Hypothalamus (tissue), 51 donors: ENCODE results near the gene EGLN2.
A peak's percentile ranks its signal among the peaks of the same experiment; 100 is the strongest.
"Not testable (repeated sequence)": the region's sequence is repeated elsewhere in the genome, so short reads cannot be mapped to it uniquely, and the experiment has no call there.

Experiments used
- DNase-seq, 51 donors: peaks; one replicate each; lab custom pipeline; 2025; lab: John Stamatoyannopoulos, UW

Gene EGLN2

DNA sequence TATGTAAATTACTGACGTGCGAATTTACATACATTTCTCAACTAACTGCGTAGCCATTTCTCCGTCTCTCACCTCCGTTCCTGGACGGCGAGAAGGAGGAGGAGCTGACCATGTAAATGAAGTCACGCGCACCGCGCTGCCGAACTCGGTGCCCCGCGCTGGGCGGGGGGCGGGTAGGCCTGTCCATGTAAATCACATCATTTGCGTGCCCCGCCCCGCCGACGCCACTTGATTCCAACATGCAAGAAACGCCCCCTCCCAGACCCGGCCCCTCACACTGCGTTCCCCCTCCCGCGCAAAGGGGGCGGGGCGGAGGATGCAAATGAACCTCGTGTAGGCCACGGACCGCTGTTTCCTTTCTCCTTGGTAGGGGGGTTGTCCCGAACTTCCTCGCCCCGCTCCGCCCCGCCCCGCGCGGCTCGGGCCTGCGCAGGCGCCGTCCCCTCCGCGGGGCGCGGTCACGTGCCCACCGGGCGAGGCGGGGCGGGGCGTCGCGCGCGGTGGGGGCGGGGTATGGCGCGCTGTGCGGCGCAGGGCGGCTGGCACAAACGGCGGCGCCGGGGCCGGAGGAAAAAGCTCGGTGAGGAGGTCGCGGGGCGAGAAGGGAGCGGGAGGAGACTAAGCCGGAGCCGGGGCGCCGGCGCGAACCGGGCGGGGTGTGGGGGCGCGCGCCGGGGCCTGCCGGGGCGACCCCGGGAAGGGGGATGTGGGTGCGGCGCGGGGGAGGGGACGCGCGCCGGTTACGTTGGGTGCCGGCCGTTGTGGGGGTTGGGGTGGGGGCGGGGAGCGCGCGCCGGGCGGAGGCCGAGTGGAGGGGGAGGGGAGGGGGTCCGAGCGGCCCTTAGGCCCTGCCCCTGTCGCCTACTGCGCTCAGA lies at the start of gene EGLN2:
TSS of gene EGLN2 (plus strand) at position 509 of the 875 bp plus-strand sequence. CDS start 1,382 bp downstream, outside the sequence.
- peak; percentile 78 to 100 (median 99) for DNase-seq

DNA sequence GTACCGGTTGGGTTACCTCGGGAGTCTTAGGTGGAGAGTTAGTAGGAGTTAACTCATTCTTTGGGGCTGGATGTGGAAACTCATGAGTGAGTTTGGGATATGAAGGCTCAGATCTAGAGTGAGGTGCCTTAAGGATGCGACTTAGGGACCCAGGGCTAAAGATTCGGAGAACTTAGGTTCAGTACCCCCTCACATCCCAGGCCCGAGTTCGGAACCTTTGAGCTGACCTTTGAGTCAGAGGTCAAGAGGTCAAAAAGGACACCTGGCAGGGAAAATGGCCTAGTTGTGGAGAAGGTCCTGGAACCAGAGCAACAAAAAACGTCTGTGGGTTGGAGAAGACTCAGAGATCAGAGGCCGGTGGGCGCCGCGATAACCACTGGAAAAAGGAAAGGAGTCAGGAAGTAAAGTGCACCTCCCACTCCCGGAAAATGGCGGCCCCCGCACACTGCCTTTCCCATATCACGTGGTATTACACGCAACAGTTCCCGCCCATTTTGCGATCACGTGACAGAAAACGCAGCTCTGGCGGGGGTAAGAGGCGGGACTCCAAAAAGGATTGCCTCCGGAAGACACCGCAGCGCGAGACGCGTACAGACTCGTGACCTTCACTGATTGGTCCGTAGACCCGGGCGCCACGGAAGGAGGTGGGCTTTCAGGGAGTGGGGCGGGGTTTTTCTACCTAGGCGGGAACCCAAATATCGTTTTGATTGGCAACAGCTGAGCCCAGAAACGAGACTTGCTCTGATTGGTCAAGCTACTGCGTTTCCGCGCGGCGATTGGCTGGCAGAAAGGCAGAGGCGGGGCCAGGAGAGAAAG lies 48.7 kb upstream of the EGLN2 start, which contains the start of gene ACTMAP:
TSS of gene ACTMAP (minus strand) at position 420 of the 816 bp plus-strand sequence. CDS start 674 bp downstream, outside the sequence.
- peak; percentile 97 to 100 (median 100) for DNase-seq

DNA sequence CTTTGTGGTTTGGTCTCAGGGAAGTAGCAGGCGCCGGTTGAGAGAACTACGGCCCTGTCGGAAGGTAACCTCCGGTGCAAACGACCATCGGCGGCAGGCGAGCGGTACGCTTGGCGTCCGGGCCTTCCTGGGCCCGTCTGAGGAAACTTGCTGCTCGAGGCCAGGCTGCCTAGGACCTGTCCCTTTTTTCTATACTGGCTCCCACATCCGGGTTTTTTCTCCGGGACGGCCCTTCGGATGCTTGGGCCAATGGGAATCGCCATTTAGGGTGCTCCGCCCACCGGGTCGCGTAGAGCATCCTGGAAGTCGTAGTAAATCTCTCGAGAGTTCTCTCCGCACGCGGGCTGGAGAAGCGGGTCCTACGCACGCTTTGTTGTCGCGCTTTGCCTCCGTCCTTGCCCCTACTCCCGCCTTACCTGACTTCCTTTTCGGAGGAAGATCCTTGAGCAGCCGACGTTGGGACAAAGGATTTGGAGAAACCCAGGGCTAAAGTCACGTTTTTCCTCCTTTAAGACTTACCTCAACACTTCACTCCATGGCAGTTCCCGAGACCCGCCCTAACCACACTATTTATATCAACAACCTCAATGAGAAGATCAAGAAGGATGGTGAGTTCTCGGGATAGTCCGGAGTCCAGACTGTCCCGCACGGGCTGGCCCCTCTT lies 48.0 kb upstream of the EGLN2 start, which contains the start of gene SNRPA:
TSS of gene SNRPA (plus strand) at position 330 of the 664 bp plus-strand sequence. CDS start at position 536, 206 bp downstream.
- DNase-seq, result peak in 49 of 51 donors; percentile 89 to 100 (median 97)

DNA sequence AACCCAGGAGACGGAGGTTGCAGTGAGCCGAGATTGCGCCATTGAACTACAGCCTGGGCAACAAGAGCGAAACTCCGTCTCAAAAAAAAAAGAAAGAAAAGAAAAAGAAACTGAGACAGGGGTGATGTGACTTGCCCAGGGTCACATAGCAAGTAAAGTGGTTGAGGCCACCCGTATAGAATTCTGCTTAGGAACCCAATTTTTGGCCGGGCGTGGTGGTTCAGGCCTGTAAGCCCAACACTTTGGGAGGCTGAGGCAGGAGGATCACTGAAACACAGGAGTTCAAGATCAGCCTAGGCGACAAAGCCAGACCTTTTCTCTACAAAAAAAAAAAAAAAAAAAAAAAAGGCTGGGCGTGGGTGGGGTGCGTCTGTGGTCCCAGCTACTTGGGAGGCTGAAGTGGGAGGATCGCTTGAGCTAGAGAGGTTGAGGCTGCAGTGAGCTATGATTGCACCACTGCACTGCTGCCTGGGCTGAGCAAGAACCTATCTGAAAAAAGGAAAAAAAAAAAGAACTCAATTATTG lies 46.7 kb upstream of the EGLN2 start:
- DNase-seq, result no peak

DNA sequence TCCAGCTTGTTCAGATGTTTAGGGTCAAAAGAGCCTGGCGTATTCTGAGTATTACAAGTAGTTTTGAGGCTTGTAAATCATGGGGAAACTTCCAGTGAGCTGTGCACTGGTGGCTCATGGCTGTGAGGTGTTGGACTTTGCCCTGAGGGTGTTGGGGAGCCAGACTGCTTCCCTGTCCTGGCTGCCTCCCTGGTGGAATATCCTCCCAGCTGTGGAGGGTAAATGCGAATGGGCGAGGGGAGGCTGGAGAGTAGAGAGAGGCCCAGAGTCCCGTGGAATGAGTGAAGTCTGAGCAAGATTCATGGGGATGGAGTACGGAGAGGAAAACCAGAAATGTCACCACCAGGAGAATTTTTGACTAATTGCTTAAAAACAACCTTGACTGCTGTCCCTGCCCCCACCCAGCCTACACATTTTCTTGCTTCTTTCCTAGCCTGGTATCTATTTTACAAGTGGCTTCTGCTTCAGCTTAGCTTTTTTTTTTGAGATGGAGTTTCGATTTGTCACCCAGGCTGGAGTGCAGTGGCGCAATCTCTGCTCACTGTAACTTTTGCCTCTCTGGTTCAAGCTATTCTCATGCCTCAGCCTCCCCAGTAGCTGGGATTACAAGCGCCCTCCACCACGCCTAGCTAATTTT lies 44.3 kb upstream of the EGLN2 start:
- peak in 1 of 51 donors; percentile 29 for DNase-seq

DNA sequence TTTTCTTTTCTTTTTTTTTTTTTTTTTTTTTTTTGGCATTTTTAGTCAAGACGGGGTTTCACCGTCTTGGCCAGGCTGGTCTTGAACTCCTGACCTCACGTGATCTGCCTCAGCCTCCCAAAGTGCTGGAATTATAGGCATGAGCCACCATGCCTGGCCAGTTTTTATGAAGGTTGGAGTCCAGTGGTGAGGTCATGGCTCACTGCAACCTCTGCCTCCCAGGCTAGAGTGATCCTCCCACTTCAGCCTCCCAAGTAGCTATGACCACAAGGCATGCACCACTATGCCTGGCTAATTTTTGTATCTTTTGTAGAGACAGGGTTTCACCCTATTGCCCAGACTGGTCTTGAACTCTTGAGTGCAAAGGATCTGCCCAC lies 43.8 kb upstream of the EGLN2 start:
- DNase-seq, result no peak

DNA sequence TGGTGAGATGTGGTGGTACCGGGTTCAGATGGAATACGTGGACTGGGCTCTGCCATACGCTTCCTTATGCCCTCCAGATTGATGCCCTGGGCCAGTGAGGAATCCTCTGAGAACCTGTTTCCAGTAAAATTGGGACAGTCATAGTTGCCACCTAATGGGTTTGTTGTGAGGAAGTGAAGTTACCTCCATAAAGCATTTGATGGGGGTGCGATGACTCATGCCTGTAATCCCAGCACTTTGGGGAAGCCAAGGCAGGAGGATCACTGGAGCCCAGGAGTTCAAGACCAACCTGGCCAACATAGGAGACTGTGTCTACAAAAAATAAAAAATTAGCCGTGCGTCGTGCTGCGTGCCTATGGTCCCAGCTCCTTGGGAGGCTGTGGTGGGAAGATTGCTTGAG lies 43.2 kb upstream of the EGLN2 start:
- DNase-seq, result no peak

DNA sequence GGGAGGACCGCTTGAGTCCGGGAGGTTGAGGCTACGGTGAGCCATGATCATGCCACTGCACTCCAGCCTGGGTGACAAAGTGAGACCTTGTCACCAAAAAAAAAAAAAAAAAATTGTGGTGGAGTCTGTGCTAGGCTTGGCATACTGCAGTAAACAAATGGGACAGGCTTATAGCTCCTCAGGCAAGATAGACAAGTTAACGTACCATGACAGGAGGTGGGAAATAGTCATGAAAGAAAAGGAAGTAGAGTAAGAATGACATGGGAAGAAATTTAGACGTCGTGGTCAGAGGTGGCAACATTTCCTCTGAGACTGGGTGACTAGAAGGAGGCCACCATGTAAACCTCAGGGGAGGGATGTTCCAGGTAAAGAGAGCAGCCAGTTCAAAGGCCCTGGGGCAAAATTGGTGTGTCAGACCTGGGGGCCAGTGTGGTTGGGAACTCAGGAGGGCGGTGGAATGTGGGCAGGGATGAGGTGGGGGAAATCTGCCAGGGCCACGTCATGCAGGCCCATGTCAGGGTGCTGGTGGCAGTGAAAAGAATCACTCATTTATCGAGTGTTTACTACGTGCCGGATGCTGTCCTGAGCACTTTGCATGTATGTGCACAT lies 42.4 kb upstream of the EGLN2 start:
- no peak for DNase-seq

DNA sequence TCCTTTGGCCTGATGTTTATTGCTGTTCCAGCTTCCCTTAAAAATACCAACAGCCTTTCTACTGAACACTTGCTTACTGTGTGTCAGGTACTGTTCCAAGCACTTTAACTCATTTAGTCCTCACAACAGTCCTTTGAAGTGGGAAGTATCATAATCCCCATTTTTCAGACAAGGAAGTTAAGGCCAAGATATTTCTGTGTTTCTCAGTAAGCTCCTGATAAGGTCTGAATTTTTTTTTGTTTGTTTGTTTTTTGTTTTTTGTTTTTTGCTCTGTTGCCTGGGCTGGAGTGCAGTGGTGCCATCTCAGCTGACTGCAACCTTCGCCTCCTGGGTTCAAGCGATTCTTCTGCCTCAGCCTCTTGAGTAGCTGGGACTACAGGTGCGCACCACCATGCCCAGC lies 40.5 kb upstream of the EGLN2 start:
- DNase-seq, result no peak

DNA sequence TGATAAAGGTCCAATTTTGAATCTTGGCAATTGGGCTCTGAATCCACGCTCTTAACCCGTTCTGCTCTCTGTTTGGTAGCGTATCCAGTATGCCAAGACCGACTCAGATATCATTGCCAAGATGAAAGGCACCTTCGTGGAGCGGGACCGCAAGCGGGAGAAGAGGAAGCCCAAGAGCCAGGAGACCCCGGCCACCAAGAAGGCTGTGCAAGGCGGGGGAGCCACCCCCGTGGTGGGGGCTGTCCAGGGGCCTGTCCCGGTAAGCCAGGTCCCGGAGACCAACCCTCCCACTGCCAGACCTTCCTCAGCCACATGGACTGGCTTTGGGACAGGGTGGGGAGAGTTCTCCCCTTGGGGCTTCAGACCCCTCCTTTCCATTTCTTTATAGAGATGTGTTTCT lies 39.6 kb upstream of the EGLN2 start:
- no peak for DNase-seq

DNA sequence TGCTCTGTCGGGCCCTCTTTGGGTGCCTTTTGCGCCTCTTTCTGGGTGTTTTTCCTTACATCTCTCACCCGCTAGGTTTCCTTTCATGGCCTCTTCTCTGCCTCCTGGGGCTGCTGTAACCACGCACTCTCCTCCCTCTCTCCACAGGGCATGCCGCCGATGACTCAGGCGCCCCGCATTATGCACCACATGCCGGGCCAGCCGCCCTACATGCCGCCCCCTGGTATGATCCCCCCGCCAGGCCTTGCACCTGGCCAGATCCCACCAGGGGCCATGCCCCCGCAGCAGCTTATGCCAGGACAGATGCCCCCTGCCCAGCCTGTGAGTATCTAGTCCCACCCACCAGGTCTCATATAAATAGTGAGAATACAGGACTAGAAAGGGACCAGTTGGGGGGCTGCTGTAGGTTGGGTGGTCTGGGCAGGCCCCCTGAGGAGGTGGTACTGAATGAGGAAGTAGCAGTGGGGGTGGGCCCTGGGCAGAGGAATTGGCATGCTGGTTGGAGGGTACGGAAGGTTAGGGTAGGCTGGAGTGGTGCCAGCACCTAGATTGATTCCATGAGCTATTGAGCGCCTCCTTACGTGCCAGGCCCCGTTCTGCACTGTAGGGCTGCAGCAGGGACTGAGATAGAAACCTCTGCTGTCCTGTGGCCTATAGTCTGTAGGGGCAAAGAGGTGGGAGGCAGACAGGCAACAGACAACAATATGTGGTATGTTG lies 36.1 kb upstream of the EGLN2 start:
- DNase-seq, result no peak

DNA sequence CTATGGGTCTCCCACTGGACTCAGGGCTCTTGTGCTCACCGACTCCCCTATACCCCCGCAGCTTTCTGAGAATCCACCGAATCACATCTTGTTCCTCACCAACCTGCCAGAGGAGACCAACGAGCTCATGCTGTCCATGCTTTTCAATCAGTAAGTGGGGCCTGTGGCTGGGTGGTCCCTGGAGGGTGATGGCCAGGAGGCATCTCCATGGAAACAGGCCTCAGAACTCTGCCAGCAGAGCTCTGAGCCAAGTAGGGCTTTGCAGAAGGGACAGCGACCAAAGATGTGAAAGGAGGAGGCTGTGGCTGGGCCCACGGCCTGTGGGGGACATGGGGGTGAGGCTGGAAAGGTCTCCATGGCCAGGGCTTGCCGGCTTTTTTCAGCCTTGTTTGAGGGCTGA lies 35.5 kb upstream of the EGLN2 start:
- DNase-seq, result peak in 11 of 51 donors; percentile 1 to 49 (median 20)

DNA sequence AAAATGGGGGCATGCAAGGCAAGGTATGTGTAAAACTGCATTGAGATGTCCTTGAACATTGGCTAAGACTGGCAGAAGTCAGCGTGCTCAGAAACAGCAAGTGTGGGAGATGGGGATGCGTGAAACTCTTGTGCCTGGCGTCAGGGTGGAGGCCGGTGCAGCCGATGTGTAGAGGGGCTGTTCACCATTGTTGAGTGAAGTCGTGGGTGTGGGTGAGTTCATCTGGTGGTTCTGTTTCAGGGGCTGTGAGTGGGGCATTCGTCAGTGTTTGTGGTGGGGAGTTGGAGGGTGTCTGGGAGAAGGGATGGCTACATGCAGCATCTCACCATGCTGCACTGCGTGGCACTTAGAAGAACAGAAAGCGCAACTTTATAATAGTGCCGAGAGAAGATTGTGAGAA lies 35.0 kb upstream of the EGLN2 start:
- peak in 1 of 51 donors; percentile 19 for DNase-seq

DNA sequence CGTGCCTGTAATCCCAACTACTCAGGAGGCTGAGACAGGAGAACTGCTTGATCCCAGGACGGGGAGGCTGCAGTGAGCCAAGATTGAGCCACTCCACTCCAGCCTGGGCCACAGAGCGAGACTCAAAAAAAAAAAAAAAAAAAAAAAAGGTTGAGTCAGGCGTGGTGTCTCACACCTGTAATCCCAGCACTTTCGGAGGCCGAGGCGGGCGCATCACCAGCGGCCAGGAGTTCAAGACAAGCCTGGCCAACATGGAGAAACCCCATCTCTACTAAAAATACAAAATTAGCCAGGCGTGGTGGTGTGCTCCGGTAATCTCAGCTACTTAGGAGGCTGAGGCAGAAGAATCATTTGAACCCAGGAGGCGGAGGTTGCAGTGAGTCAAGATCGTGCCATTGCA lies 32.6 kb upstream of the EGLN2 start:
- not testable (repeated sequence) for DNase-seq

DNA sequence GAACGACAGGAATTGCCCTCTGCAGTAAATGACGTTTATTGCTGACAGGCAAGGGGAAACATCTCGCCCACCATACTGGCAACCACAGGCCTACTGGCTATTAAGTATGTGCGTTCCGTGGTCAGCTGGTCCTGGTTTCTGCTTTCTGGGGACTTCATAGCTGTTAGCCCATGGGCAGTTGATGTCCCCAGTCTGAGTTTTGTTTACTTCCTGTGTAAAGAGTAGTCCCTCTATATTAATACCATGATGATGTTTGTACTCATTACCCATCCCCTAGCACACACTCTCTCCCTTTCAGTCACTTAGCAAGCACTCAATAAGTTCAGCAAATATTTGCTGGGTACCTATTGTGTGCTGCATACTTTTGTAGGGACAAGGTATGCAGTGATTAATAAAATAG lies 30.1 kb upstream of the EGLN2 start:
- DNase-seq, result no peak

DNA sequence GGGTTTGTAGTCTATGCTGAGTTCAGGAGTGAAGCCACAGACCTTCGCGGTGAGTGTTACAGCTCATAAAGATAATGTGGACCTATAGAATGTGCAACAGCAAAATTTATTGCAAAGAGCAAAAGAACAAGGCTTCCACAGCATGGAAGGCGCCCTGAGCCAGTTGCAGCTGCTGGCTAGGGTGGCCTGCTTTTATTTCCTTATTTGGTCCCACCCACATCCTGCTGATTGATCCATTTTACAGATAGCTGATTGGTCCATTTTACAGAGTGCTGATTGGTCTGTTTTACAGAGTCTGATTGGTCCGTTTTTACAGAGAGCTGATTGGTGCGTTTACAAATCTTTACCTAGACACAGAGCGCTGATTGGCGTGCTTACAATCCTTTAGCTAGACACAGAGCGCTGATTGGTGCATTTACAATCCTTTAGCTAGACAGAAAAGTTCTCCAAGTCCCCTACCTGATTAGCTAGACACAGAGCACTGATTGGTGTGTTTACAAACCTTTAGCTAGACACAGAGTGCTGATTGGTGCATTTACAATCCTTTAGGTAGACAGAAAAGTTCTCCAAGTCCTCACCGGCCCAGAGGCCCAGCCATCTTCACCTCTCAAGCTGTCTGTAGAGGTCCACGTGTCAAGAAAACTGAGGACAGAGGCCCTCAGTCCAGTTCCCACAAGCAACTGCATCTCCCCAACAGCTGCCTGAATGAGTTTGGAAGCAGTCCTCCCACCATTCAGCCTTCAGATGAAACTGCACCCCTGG lies 27.7 kb upstream of the EGLN2 start:
- not testable (repeated sequence) for DNase-seq

DNA sequence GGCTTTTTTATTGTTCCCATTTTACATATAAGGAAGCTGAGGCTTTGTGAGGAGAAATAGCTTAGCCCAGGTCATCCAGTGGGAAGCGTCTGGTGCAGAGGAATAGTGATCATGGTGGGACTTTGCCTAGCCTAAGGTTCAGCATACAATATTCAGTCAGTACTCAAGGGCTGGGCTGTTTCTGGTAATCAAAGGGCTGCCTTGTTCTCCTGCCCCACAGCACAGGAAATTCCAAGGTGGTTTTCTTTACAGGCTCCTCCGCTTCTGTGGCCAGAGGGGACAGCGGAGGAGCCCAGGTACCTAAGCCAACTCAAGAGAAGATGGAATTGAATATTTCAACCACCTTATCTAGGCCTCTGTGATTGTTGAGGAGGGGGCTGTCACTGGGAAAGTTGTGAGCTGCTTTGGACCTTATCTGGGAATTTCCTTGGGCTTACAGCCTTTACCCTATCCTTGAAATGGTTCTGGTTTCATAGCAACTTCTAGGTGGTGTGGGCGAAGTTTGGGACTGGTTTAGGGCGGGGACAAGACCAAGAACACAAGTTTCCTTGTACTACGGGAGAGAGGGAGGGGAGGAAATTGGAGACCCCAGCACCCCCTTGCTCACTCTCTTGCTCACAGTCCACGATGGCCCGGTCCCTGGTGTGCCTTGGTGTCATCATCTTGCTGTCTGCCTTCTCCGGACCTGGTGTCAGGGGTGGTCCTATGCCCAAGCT lies 23.9 kb upstream of the EGLN2 start, which contains the start of gene MIA:
TSS of gene MIA (plus strand) at position 606 of the 716 bp plus-strand sequence. CDS start at position 628, 22 bp downstream.
- DNase-seq, result no peak
